ENCODE measurements around the gene NBEAL1.
"Not testable (repeated sequence)": the region's sequence is repeated elsewhere in the genome, so short reads cannot be mapped to it uniquely, and the experiment has no call there.

NBEAL1 gene

GRCh38 chr2:203122317-203122986, 107.8 kb downstream of the NBEAL1 start:
- Histone ChIP-seq H3K27me3 (ENCODE audit: control insufficient read depth, insufficient read depth, low read length) (no peaks in the 10 kb centered on the region), H3K4me1 (ENCODE audit: control insufficient read depth, insufficient read depth, low read length) (no peaks in the 10 kb centered on the region), H3K9ac (ENCODE audit: low read depth, low read length) (no peak overlapping the region), H3K36me3 (ENCODE audit: control insufficient read depth, insufficient read depth, low read length) (no peaks in the 10 kb centered on the region), H3K4me3 (ENCODE audit: low read depth, low read length) (no peak overlapping the region), H3K9me3 (ENCODE audit: control insufficient read depth, insufficient read depth, low read length) (no peaks in the 10 kb centered on the region)

DNA sequence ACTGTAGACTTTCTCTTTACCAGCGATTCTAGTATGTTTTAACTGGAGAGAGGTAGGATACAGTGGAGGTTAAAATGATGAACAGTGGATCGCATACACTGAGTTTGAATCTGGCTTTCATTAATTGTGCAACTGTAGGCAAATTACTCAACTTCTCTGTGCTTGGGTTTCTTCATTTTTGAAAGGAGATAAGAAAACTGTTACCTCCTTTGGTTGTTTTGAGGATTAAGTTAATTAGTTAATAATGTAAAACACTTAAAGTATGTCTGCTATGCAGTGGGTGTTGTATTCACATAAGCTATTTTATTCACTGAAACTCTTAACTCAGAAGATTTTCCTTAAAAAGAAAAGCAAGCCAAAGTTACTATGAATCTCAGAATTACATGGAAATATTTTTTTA, 112.3 kb downstream of the NBEAL1 start:
- Histone ChIP-seq H3K9me3 (ENCODE audit: control insufficient read depth, insufficient read depth, low read length) (no peaks in the 10 kb centered on the region), H3K27me3 (ENCODE audit: control insufficient read depth, insufficient read depth, low read length) (no peaks in the 10 kb centered on the region), H3K36me3 (ENCODE audit: control insufficient read depth, insufficient read depth, low read length) (no peaks in the 10 kb centered on the region), H3K9ac (ENCODE audit: low read depth, low read length) (no peak overlapping the region), H3K4me3 (ENCODE audit: low read depth, low read length) (no peak overlapping the region), H3K4me1 (ENCODE audit: control insufficient read depth, insufficient read depth, low read length) (no peaks in the 10 kb centered on the region)

- no peak overlapping the region for H3K4me3 ChIP-seq (ENCODE audit: low read depth, low read length)
These were observed 120.4 kb downstream of the NBEAL1 start for GRCh38 chr2:203135105-203135504.

DNA sequence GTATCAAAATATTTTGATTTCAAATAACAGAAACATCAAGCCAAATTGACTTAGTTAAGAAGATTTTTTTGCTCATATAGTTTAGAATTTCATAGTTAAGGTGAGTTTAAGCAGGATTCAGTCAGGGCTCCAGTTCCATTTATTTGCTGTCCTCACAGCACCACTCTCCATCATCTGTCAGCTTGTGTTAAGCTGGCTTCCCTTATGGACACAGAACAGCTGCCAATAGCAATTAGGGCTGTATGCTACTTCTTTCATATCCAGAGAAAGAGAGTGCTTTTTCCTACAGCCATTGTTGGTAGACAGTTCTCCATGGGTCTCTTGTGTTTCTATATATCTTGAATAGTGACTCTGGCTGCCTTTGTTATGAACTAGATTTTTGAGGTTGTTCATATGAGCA, 128.7 kb downstream of the NBEAL1 start:
- Histone ChIP-seq H3K4me3 (ENCODE audit: low read depth, low read length) (no peak overlapping the region), H3K4me1 (ENCODE audit: control insufficient read depth, insufficient read depth, low read length) (no peaks in the 10 kb centered on the region), H3K9me3 (ENCODE audit: control insufficient read depth, insufficient read depth, low read length) (no peaks in the 10 kb centered on the region), H3K9ac (ENCODE audit: low read depth, low read length) (no peak overlapping the region), H3K27me3 (ENCODE audit: control insufficient read depth, insufficient read depth, low read length) (no peaks in the 10 kb centered on the region), H3K36me3 (ENCODE audit: control insufficient read depth, insufficient read depth, low read length) (no peaks in the 10 kb centered on the region)

More at GRCh38 chr2:203135105-203135504, 120.4 kb downstream of the NBEAL1 start:
- no peak overlapping the region for H3K9ac ChIP-seq (ENCODE audit: low read depth, low read length)
- no peaks in the 10 kb centered on the region for H3K27me3 ChIP-seq (ENCODE audit: control insufficient read depth, insufficient read depth, low read length)
- H3K36me3 ChIP-seq (ENCODE audit: control insufficient read depth, insufficient read depth, low read length) = no peaks in the 10 kb centered on the region
- no peaks in the 10 kb centered on the region for H3K9me3 ChIP-seq (ENCODE audit: control insufficient read depth, insufficient read depth, low read length)
- no peaks in the 10 kb centered on the region for H3K4me1 ChIP-seq (ENCODE audit: control insufficient read depth, insufficient read depth, low read length)

DNA sequence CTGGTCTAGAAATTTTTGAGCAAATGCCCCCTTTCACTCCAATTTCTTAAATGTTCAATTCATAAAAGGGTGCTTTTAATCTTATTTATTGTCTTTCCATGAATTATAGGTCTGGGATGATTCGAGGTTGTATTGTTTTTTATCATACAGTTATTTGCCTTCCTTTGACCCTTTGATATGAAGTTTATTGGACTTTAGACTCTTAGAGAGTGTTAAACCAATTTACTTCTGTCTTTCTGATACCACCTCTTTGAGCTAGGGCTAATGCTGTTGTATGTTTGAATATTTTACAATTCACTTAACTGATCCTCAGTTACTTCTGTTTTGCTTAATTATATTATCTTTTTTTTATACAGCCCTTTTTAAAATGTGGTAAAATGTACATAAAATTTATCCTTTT, 134.5 kb downstream of the NBEAL1 start:
- Histone ChIP-seq H3K9ac (ENCODE audit: low read depth, low read length) (no peak overlapping the region), H3K4me3 (ENCODE audit: low read depth, low read length) (no peak overlapping the region), H3K4me1 (ENCODE audit: control insufficient read depth, insufficient read depth, low read length) (no peaks in the 10 kb centered on the region), H3K9me3 (ENCODE audit: control insufficient read depth, insufficient read depth, low read length) (no peaks in the 10 kb centered on the region), H3K36me3 (ENCODE audit: control insufficient read depth, insufficient read depth, low read length) (no peaks in the 10 kb centered on the region), H3K27me3 (ENCODE audit: control insufficient read depth, insufficient read depth, low read length) (no peaks in the 10 kb centered on the region)

- no peaks in the 10 kb centered on the region for H3K36me3 ChIP-seq (ENCODE audit: control insufficient read depth, insufficient read depth, low read length)
- H3K4me3 ChIP-seq (ENCODE audit: low read depth, low read length) = no peak overlapping the region
- H3K4me1 ChIP-seq (ENCODE audit: control insufficient read depth, insufficient read depth, low read length) = no peaks in the 10 kb centered on the region
- H3K9ac ChIP-seq (ENCODE audit: low read depth, low read length) = no peak overlapping the region
- no peaks in the 10 kb centered on the region for H3K9me3 ChIP-seq (ENCODE audit: control insufficient read depth, insufficient read depth, low read length)
- H3K27me3 ChIP-seq (ENCODE audit: control insufficient read depth, insufficient read depth, low read length) = no peaks in the 10 kb centered on the region
These were observed 140.7 kb downstream of the NBEAL1 start for GRCh38 chr2:203155406-203155805.

DNA sequence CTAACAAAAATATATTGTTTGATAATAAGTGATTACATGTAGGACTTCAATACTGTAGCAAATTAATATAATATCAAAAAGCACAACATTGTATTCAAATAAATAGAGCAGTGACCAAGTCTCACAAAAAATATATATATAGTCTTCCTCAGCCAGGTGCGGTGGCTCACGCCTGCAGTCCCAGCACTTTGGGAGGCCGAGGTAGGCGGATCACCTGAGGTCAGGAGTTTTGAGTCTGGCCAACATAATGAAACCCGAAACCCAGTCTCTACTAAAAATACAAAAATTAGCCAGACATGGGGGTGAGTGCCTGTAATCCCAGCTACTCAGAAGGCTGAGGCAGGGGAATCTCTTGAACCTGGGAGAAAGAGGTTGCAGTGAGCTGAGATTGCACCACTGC, 148.0 kb downstream of the NBEAL1 start:
- H3K27me3 ChIP-seq (ENCODE audit: control insufficient read depth, insufficient read depth, low read length); H3K9me3 ChIP-seq (ENCODE audit: control insufficient read depth, insufficient read depth, low read length); H3K9ac ChIP-seq (ENCODE audit: low read depth, low read length); H3K4me1 ChIP-seq (ENCODE audit: control insufficient read depth, insufficient read depth, low read length); H3K4me3 ChIP-seq (ENCODE audit: low read depth, low read length); H3K36me3 ChIP-seq (ENCODE audit: control insufficient read depth, insufficient read depth, low read length): not testable (repeated sequence)

- no peaks in the 10 kb centered on the region for H3K9me3 ChIP-seq (ENCODE audit: control insufficient read depth, insufficient read depth, low read length)
- H3K9ac ChIP-seq (ENCODE audit: low read depth, low read length) = no peak overlapping the region
- no peak overlapping the region for H3K4me3 ChIP-seq (ENCODE audit: low read depth, low read length)
- no peaks in the 10 kb centered on the region for H3K36me3 ChIP-seq (ENCODE audit: control insufficient read depth, insufficient read depth, low read length)
- H3K4me1 ChIP-seq (ENCODE audit: control insufficient read depth, insufficient read depth, low read length) = no peaks in the 10 kb centered on the region
- H3K27me3 ChIP-seq (ENCODE audit: control insufficient read depth, insufficient read depth, low read length) = no peaks in the 10 kb centered on the region
These were observed 149.7 kb downstream of the NBEAL1 start for GRCh38 chr2:203164311-203164935.

DNA sequence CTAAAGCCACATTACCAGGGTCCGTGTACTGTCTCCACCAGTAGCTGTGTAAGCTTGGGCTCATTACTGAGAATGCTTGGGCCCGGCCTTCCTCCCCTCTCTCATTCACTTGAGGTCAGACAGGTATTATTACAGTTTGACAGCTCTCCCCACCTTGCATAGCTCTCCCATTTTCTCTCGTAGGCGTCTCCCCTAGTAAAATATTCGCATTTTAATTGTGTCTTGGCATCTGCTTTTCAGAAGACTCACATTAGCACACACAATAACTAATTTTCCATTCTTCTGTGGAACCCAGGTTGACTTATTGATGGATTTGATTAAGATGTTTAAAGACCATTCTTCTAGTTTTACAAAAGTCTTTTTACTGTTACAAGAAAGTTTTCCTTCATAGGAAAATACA, 153.1 kb downstream of the NBEAL1 start:
- H3K4me3 ChIP-seq (ENCODE audit: low read depth, low read length) = no peak overlapping the region
- H3K4me1 ChIP-seq (ENCODE audit: control insufficient read depth, insufficient read depth, low read length) = no peaks in the 10 kb centered on the region
- H3K27me3 ChIP-seq (ENCODE audit: control insufficient read depth, insufficient read depth, low read length) = no peaks in the 10 kb centered on the region
- H3K36me3 ChIP-seq (ENCODE audit: control insufficient read depth, insufficient read depth, low read length) = no peaks in the 10 kb centered on the region
- H3K9ac ChIP-seq (ENCODE audit: low read depth, low read length) = no peak overlapping the region
- no peaks in the 10 kb centered on the region for H3K9me3 ChIP-seq (ENCODE audit: control insufficient read depth, insufficient read depth, low read length)

GRCh38 chr2:203170502-203170901, 155.8 kb downstream of the NBEAL1 start:
- Histone ChIP-seq H3K27me3 (ENCODE audit: control insufficient read depth, insufficient read depth, low read length) (no peaks in the 10 kb centered on the region), H3K4me3 (ENCODE audit: low read depth, low read length) (no peak overlapping the region), H3K9me3 (ENCODE audit: control insufficient read depth, insufficient read depth, low read length) (no peaks in the 10 kb centered on the region), H3K9ac (ENCODE audit: low read depth, low read length) (no peak overlapping the region), H3K4me1 (ENCODE audit: control insufficient read depth, insufficient read depth, low read length) (no peaks in the 10 kb centered on the region), H3K36me3 (ENCODE audit: control insufficient read depth, insufficient read depth, low read length) (no peaks in the 10 kb centered on the region)

- Histone ChIP-seq H3K9ac (ENCODE audit: low read depth, low read length) (no peak overlapping the region), H3K4me1 (ENCODE audit: control insufficient read depth, insufficient read depth, low read length) (no peaks in the 10 kb centered on the region), H3K9me3 (ENCODE audit: control insufficient read depth, insufficient read depth, low read length) (no peaks in the 10 kb centered on the region), H3K4me3 (ENCODE audit: low read depth, low read length) (no peak overlapping the region), H3K27me3 (ENCODE audit: control insufficient read depth, insufficient read depth, low read length) (no peaks in the 10 kb centered on the region), H3K36me3 (ENCODE audit: control insufficient read depth, insufficient read depth, low read length) (no peaks in the 10 kb centered on the region)
These were observed 160.7 kb downstream of the NBEAL1 start for GRCh38 chr2:203175371-203175770.

DNA sequence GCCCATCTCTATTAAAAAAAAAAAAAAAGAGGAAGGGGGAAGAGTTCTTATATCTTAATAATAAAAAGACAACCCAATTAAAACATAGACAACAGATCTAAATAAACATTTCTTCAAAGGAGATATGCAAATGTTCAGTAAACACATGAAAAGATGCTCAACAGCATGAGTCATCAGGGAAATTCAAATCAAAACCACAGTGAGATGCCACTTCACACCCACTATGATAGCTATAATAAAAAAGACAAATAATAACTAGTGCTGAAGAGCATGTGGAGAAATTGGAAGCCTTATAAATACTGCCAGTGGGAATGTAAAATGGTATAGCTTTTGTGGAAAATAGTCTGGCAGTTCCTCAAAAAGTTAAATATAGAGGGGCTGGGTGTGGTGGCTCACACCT, 162.7 kb downstream of the NBEAL1 start:
- no peaks in the 10 kb centered on the region for H3K27me3 ChIP-seq (ENCODE audit: control insufficient read depth, insufficient read depth, low read length)
- H3K9me3 ChIP-seq (ENCODE audit: control insufficient read depth, insufficient read depth, low read length) = no peaks in the 10 kb centered on the region
- H3K4me3 ChIP-seq (ENCODE audit: low read depth, low read length) = no peak overlapping the region
- H3K36me3 ChIP-seq (ENCODE audit: control insufficient read depth, insufficient read depth, low read length) = no peaks in the 10 kb centered on the region
- H3K9ac ChIP-seq (ENCODE audit: low read depth, low read length) = no peak overlapping the region
- no peaks in the 10 kb centered on the region for H3K4me1 ChIP-seq (ENCODE audit: control insufficient read depth, insufficient read depth, low read length)

Data from iPS-15b (cell line).